ENCODE data around the gene IL1R2.

DNA sequence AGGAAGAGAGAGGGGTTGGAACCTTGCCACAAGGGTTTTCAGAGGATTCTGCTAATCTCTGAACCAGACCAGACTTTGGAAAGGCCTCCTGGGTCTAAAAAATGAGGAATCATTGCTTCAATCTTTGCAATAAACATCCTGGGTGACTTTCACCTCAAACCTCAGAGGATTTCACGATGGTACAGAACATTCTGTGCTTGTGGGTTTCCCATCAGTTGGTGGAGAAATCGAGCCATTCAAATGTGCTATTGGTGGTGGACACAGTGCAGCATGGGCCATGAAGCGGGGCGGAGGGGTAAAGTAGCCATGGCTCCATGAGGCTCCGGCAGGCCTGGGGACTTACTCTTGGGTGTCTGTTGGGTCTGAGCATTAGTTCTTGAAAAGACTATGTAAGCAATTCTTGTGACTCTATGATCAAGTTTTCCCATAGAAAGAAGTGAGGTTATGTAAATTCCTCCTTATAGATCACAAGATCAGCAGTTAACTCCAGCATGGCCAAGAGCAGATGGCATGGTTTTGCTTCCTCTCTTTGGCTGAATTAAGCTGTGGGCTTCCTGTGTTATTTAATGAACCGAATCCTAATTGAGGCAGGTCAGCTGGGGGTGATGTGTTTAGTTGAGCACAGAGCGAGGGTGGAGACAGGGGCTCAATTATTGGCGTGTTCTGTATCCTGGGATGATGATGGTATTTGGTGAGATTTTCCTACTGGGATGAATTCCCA lies 1.9 kb upstream of the IL1R2 start:
- TF ChIP-seq, protein P1, sequence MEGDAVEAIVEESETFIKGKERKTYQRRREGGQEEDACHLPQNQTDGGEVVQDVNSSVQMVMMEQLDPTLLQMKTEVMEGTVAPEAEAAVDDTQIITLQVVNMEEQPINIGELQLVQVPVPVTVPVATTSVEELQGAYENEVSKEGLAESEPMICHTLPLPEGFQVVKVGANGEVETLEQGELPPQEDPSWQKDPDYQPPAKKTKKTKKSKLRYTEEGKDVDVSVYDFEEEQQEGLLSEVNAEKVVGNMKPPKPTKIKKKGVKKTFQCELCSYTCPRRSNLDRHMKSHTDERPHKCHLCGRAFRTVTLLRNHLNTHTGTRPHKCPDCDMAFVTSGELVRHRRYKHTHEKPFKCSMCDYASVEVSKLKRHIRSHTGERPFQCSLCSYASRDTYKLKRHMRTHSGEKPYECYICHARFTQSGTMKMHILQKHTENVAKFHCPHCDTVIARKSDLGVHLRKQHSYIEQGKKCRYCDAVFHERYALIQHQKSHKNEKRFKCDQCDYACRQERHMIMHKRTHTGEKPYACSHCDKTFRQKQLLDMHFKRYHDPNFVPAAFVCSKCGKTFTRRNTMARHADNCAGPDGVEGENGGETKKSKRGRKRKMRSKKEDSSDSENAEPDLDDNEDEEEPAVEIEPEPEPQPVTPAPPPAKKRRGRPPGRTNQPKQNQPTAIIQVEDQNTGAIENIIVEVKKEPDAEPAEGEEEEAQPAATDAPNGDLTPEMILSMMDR (IDR thresholded peaks at IDR 0.05): no peak
- TF ChIP-seq ZSCAN20 (CRISPR knock-in tag; IDR thresholded peaks at IDR 0.05): no peak
- TF ChIP-seq MAFK (IDR thresholded peaks at IDR 0.05; ENCODE audit: partially characterized antibody): no peak
- TF ChIP-seq ZFP36 (IDR thresholded peaks at IDR 0.05; ENCODE audit: borderline replicate concordance, partially characterized antibody): no peak
- TF ChIP-seq CHD2 (IDR thresholded peaks at IDR 0.05; ENCODE audit: low read length, partially characterized antibody): no peak
- TF ChIP-seq, protein P2, sequence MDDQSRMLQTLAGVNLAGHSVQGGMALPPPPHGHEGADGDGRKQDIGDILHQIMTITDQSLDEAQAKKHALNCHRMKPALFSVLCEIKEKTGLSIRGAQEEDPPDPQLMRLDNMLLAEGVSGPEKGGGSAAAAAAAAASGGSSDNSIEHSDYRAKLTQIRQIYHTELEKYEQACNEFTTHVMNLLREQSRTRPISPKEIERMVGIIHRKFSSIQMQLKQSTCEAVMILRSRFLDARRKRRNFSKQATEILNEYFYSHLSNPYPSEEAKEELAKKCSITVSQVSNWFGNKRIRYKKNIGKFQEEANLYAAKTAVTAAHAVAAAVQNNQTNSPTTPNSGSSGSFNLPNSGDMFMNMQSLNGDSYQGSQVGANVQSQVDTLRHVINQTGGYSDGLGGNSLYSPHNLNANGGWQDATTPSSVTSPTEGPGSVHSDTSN (IDR thresholded peaks at IDR 0.05): no peak
- no peak for TF ChIP-seq SMC3 (IDR thresholded peaks at IDR 0.05)
- no peak for TF ChIP-seq CHD4 (IDR thresholded peaks at IDR 0.05; ENCODE audit: borderline replicate concordance)
- no peak for TF ChIP-seq KDM1A (IDR thresholded peaks at IDR 0.05; ENCODE audit: low read depth)
- no peak for TF ChIP-seq PHF8 (IDR thresholded peaks at IDR 0.05; ENCODE audit: borderline replicate concordance, low read depth)
- no peak for TF ChIP-seq POLR2A (IDR thresholded peaks at IDR 0.05; ENCODE audit: low read length)
- TF ChIP-seq, protein P3, sequence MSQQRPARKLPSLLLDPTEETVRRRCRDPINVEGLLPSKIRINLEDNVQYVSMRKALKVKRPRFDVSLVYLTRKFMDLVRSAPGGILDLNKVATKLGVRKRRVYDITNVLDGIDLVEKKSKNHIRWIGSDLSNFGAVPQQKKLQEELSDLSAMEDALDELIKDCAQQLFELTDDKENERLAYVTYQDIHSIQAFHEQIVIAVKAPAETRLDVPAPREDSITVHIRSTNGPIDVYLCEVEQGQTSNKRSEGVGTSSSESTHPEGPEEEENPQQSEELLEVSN (IDR thresholded peaks at IDR 0.05; ENCODE audit: borderline replicate concordance, low read depth): no peak
